ENCODE measurements around the gene SERPINA12.

- TF ChIP-seq, protein P1, sequence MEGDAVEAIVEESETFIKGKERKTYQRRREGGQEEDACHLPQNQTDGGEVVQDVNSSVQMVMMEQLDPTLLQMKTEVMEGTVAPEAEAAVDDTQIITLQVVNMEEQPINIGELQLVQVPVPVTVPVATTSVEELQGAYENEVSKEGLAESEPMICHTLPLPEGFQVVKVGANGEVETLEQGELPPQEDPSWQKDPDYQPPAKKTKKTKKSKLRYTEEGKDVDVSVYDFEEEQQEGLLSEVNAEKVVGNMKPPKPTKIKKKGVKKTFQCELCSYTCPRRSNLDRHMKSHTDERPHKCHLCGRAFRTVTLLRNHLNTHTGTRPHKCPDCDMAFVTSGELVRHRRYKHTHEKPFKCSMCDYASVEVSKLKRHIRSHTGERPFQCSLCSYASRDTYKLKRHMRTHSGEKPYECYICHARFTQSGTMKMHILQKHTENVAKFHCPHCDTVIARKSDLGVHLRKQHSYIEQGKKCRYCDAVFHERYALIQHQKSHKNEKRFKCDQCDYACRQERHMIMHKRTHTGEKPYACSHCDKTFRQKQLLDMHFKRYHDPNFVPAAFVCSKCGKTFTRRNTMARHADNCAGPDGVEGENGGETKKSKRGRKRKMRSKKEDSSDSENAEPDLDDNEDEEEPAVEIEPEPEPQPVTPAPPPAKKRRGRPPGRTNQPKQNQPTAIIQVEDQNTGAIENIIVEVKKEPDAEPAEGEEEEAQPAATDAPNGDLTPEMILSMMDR (IDR thresholded peaks at IDR 0.05), result no peak
- no peak for TF ChIP-seq POLR2A (IDR thresholded peaks at IDR 0.05)
Observed at GRCh38 chr14:94542111-94542810, 33.0 kb upstream of the SERPINA12 start.
